KOPT-K1 (cell line): Measurements from ENCODE around the gene RASA4B.

Source experiments
- H3K27ac ChIP-seq: fragments of 200-600 bp; sonication (generic); 2 replicates; pipeline ENCODE4 v1.5.1; 2016; ENCODE audit warnings: antibody characterized with exemption, mild to moderate bottlenecking, low read depth, low read length; ENCODE audit not compliant: poor library complexity, severe bottlenecking
- H3K36me3 ChIP-seq: fragments of 200-600 bp; sonication (generic); 2 replicates; pipeline ENCODE4 v1.5.1; 2017; ENCODE audit warnings: antibody characterized with exemption, mild to moderate bottlenecking, low read length, moderate library complexity; ENCODE audit not compliant: insufficient read depth
- H3K9me3 ChIP-seq: fragments of 200-600 bp; sonication (generic); 2 replicates; pipeline ENCODE4 v1.5.1; 2017; ENCODE audit warnings: antibody characterized with exemption, low read length, mild to moderate bottlenecking; ENCODE audit not compliant: insufficient read depth, poor library complexity, severe bottlenecking

The RASA4B gene

DNA sequence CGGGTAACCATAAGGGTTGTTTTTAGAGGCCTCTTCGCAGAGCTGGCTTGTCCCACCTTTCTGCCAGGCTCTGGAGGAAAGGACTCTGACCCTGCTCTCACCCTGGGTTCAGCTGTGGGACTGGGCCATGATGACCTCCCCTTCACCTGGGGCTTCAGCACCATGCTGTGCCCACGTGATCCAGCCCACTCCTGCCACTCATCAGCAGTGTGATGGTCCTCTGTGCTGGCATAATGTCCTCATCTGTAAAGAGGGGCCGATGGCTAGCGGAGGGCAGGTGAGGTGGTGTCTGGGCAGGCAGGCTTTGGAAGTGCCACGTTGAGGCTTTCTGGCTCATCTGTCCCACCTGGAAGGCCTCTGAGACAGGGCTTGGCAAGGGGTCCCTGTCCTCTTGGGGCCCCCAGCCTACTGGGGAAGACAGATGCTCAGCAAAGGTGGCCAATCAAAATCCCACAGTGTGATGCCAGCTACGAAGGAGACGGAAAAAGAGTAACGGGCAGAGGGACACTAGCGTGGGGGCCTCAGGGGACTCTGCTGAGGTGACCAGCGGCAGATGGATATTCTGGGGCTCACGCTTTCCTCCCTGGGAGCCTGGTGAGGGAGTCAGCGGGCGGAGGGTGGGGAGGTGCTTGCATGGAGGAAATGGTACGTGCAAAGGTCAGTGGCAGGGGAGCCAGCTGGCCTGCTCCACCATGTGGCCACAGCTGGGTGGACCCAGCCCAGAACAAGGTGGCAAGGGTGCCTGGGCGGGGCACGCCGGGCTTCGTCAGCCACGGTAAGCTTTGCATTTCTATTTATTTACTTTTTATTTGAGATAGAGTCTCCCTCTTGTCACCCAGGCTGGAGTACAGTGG, 47.4 kb downstream of the RASA4B start:
- H3K27ac ChIP-seq, result no peak overlapping the region
- peaks cover 63% of the 10 kb centered on the region for H3K36me3 ChIP-seq
- H3K9me3 ChIP-seq, result no peaks in the 10 kb centered on the region

DNA sequence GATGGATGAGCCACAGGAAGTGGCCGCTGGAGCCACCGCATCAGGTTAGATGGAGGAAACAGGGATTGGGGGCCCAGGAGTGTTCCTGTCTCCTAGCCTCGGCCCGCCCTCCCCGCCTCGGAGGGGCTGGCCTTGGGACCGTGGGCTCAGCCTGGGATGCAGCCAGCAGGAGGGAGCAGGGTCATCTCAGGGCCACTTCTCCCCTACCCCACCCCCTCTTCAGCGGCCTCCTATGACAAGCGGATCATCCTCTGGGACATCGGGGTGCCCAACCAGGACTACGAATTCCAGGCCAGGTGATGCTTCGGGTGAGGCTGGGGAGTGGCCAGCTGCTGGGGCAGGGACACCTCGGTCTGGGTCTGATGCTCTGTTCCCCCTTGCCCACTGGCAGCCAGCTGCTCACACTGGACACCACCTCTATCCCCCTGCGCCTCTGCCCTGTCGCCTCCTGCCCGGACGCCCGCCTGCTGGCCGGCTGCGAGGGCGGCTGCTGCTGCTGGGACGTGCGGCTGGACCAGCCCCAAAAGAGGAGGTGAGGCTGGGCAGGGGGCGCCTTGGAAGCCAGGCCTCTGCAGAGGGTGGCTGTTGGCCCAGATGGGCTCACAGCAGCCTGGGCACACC, 48.1 kb downstream of the RASA4B start:
- H3K27ac ChIP-seq, result no peak overlapping the region

DNA sequence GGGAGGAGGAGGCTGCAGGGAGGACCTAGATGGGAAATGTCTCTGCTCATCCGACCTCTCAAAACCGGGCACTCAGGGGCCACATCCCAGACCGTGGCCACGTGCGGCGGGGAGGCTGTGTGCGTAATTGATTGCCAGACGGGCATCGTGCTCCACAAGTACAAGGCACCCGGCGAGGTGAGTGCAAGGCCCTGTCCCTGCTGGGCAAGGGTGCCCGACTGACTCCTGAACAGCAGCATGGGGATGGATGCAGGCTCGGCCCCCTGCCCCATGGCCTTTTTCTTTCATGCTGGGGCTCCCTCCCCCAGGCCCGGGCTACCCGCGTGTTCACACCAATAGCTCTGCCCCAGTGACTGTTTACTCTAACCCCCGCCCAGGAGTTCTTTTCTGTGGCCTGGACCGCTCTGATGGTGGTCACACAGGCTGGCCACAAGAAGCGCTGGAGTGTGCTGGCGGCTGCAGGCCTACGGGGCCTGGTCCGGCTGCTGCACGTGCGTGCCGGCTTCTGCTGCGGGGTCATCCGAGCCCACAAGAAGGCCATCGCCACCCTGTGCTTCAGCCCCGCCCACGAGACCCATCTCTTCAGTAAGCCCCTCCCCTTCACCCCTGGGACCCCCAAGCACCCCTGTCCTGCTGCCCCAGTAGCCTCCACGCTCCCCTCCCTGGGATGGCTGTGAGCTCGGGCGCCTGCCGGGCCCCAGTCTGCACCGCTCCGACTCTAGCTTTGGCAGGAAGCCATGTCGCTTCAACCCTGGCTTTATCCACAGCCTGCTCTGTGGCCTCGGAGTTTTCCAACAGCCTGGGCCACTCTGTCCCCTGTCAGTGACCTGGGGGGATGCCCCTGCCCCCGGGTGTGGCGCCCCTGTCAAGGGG, 48.9 kb downstream of the RASA4B start:
- Histone ChIP-seq H3K9me3 (no peaks in the 10 kb centered on the region), H3K27ac (no peak overlapping the region), H3K36me3 (peaks cover 59% of the 10 kb centered on the region)

More for the DNA sequence above, 48.1 kb downstream of the RASA4B start:
- Histone ChIP-seq H3K36me3 (peaks cover 63% of the 10 kb centered on the region), H3K9me3 (no peaks in the 10 kb centered on the region)

DNA sequence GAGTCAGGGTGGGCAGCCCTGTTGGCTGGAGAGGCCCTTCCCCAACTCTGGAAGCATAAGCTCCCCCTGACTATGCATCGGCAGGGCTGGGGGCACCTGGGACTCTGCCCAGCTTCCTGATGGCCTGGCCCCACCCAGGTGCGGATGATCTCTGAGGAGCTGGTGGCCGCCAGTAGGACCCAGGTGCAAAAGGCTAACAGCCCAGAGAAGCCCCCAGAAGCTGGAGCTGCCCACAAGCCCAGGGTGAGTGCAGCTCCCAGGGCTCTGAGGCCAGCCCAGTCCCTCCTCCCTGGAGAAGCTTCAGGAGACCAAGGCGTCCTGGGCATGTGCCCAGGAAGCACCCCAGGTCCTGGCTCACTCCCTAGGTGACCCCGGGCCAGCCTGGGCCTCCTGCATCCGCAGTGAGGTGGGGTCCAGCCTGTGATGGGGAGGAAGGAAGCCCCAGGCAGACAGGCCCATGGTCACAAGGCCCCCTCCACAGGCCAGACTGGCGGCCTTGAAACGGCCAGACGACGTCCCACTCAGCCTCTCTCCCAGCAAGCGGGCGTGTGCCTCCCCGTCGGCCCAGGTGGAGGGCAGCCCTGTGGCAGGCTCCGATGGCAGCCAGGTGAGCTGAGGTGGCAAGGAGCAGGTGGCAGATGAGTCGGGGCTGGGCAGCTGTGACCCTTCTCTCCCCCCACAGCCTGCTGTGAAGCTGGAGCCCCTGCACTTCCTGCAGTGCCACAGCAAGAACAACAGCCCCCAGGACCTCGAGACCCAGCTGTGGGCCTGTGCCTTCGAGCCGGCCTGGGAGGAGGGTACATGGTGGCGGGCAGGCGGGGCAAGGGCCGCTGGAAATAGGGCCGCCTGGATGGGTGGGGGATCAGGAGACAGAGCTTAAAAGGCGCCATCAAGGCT, 49.7 kb downstream of the RASA4B start:
- H3K9me3 ChIP-seq, result no peaks in the 10 kb centered on the region
- peaks cover 50% of the 10 kb centered on the region for H3K36me3 ChIP-seq
- H3K27ac ChIP-seq, result no peak overlapping the region

DNA sequence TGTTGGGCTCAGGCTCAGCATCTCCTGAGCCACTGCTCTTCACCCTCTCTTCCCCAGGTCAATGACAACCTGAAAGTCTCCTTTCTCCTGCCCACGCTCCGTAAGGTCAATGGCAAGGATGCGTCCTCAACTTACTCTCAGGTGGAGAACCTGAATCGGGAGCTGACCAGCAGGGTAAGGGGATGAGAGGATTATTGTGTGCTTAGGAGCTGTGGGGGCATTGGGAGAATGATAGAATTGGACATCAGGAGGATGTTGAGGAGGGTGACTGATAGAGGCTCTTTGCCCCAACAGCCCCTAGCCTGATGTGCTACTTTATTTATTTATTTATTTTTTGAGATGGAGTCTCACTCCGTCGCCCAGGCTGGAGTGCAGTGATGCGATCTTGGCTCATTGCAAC, 51.5 kb downstream of the RASA4B start:
- Histone ChIP-seq H3K27ac (no peak overlapping the region), H3K36me3 (peaks cover 35% of the 10 kb centered on the region), H3K9me3 (no peaks in the 10 kb centered on the region)

DNA sequence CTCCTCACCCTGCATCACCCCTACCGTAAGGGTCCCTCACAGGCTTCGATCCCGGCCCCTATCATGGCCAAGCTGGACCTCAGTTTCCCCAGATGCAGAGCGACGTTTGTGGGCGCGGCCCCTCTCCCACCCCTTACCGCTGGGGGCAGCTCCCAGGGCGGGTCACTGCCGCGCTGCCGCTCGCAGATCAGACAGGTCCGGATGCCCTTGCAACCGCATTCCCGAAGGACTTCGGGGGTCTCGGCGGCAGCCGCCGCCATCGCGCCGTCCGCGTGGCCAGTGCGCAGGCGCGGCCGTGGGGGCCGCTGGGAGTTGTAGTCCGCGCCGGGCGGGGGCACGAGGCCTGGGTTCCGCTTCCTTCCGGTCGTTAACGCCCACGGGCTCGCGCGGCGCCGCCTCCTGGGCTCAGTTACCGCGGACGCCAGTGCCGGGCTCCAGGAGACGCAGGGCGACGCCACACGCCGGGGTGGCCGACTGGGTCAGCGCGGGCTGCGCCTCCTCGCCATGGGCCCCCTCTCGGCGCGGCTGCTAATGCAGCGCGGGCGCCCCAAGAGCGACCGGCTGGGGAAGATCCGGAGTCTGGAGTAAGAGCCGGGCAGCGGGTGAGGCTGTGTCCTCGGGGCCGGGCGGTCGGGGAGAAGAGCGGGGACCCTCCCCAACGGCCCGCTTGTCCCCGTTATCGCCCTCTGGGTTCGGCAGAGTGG, 52.8 kb downstream of the RASA4B start, which contains the start of the genes ALKBH4 and LRWD1:
ALKBH4 (minus strand) TSS at position 287 of the 704 bp plus-strand sequence; CDS start at position 260, 27 bp downstream.
LRWD1 (plus strand) TSS at position 408 of the 704 bp plus-strand sequence; CDS start at position 505, 97 bp downstream.
- Histone ChIP-seq H3K9me3 (no peaks in the 10 kb centered on the region), H3K36me3 (peaks cover 25% of the 10 kb centered on the region; the same call in 1 of the 2 replicates), H3K27ac (peak within 1 kb of the TSS; percentile 76)

DNA sequence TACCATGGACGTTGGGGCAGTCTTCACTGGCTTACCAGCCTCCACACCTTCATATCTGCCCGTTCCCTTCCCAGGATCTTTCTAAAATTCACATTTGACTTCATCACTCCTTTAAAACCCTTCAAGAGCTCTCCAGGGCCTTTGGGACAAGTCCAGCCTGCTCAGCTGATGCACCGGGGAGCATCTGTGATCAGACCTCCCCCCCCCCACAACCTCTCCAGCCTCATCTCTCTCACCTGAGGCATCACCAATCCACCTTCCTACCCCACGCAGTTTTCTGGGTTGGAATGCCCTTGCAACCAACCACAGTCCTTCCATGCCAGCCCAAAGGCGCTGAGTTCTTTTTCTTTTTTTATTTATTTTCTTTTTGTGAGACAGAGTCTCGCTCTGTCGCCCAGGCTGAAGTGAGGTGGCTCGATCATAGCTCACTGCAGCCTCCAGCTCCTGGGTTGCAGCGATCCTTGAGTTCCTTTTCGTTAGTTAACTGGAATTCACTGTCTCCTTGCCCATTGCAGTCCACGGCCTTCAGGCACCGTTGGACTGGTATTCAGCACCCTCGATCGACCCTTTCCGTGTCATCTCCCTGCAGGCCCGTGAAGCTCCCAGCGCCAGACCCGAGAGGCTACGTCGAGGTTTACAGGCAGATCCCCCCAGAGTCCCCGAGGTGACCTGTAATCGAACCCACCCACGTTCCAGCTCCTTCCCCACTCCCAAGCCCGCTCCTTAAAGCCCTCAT, 53.6 kb downstream of the RASA4B start:
- H3K9me3 ChIP-seq, result no peaks in the 10 kb centered on the region
- H3K36me3 ChIP-seq, result peaks cover 22% of the 10 kb centered on the region; the same call in 1 of the 2 replicates
- peak overlapping the region; percentile 76 for H3K27ac ChIP-seq

DNA sequence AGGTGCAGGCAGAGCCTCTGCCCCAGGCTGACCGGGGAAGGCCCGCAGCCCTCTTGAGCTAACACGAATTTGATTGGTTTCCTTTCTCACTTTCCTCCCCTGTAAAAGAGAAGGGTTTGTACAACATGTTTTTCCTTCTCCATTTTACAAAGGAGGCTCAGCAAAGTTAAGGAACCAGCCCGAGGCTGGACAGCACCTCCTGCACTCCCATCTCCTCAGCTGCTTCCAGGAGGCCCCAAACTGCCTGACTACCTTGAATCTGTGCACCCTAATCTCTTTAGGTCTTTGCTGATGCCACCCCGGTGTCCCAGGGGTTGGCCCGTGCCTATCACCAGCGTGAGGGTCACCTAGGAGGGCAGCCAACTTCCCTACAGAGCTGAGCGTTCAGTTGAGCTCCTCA, 57.1 kb downstream of the RASA4B start:
- H3K9me3 ChIP-seq, result no peaks in the 10 kb centered on the region
- H3K36me3 ChIP-seq, result peaks cover 40% of the 10 kb centered on the region
- no peak overlapping the region for H3K27ac ChIP-seq

DNA sequence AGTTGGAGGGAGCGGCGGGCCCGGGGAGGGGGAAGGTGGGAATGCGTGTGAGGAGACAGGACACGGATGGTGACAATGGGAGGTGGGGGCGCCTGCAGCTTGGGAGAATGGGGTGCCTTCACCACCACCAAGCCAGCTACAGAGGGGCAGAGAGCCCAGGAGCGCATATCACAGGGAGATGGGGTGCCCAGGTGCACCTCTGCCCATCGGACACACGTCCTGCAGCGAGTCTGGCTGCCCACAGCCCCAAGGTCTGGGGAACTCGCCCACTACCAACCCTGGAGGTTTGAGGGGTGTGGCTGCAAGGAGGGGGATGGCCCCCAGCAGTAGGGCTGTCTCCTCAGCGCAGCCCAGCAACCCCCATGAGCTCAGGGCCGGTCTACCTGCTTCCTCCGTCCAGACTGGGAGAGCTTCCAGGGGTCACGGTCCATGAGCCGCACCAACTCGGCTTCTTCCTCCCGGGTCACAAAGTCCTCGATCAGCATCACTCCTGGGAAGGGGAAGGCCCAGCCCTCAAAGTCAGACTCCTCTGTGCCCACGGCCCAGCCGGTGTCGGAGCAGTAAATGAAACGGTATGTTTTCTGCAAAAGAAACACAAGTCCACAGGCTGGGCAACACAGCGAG, 58.2 kb downstream of the RASA4B start:
- Histone ChIP-seq H3K9me3 (no peaks in the 10 kb centered on the region), H3K27ac (no peak overlapping the region), H3K36me3 (peaks cover 40% of the 10 kb centered on the region)

DNA sequence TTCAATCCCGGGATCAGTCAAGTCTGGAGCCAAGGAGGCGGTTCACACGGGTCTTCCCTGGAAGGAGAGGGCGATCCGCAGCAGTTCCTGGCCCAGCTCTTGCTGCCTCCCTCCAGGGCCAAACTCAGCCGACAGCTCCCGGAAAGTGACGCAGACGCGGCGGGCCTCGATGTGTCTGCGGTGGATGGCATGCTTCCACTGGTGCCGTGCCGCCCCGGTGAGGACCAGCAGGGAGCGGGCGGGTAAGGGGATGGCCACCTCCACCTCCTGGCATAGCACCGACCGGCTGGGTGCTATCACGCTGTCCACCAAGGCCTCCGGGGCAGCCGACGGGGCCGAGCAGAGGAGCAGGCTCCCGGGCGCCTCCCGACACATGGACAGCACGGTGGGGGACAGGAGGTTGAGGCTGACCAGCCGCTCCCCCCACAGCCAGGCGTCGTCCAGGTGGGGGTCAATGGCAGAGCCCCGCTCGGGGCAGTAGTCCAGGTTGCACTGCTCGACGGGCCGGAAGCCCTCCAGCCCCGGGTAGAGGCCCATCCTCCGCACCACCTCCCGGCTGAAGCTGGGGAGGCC, 60.1 kb downstream of the RASA4B start:
- no peak overlapping the region for H3K27ac ChIP-seq
- no peaks in the 10 kb centered on the region for H3K9me3 ChIP-seq
- H3K36me3 ChIP-seq, result peaks cover 40% of the 10 kb centered on the region

DNA sequence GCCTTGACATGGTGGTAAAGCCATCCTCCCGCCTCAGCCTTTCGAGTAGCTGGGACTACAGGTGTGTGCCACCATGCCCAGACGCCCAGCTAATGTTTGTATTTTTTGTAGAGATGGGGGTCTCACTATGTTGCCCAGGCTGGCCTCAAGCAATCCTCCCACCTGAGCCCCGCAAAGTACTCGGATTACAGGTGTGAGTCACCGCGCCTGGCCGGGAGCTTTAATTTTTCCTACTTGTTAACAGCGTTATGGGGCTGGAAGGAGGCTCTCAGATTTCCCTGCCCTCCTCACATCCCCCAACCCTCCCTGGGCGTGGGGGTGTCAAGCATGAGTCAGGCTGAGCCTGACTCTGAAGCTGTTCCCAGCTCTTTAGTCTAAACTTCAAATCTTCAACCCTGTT, 61.2 kb downstream of the RASA4B start:
- peaks cover 40% of the 10 kb centered on the region for H3K36me3 ChIP-seq
- H3K9me3 ChIP-seq, result no peaks in the 10 kb centered on the region
- H3K27ac ChIP-seq, result no peak overlapping the region

DNA sequence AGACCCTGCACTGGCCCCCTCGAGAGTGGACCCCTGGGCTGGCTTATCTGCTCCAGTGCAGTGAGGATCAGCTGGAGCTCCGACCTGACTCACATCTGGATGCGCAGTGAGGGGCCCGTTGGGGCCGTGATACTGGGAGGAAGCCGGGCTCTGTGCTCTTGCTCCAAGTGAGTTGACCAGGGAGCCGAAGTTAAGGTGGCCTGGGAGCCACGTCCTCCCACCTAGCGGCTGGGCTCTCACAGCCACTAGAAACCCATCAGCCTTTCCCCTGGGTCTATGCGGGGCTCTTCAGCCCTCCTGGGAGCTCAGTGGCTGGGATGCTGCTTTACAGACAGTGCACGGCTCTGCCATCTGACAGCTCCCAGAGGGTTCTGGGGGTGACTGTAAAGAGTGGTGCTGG, 62.0 kb downstream of the RASA4B start:
- H3K9me3 ChIP-seq, result no peaks in the 10 kb centered on the region
- no peak overlapping the region for H3K27ac ChIP-seq
- peaks cover 40% of the 10 kb centered on the region for H3K36me3 ChIP-seq
